Putamen (tissue), 1 donor: Measurements from ENCODE around the gene RRP15.

Experiments used
- DNase-seq: peaks from one replicate; pipeline ENCODE4 v3.0.0-alpha.2; 2016; ENCODE audit warnings: low spot score

The RRP15 gene

DNA sequence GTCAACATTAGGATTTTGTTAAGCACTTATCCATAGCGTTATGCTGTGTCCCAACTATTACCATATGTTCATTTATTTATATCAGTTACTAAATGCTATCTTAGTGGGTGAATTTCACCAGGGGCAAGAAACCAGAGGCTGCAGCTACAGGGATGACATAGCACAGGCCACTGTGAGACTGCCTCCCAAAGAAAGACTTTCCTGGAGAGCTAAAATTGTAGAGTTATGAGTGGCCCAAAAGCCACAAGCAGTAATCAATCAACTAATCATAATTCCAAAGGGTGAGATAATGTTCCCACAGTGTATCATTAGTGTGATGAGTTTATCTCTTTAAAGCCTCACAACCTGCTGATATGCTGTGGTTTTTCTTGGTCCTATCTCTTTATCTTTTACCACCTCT lies 56.2 kb downstream of the RRP15 start:
- DNase-seq = no peak

- DNase-seq = no peak
Measured at GRCh38 chr1:218342091-218342490, 57.0 kb downstream of the RRP15 start.

- DNase-seq = peak; percentile 53
Measured at GRCh38 chr1:218344814-218345672, 60.0 kb downstream of the RRP15 start, which contains the start of gene TGFB2. Gene TGFB2 (plus strand): TSS chr1:218345336. CDS start chr1:218346702, 1,366 bp downstream.

GRCh38 chr1:218345673-218346390 lies 60.7 kb downstream of the RRP15 start:
- DNase-seq = peak; percentile 55

GRCh38 chr1:218346391-218347204 lies 61.5 kb downstream of the RRP15 start:
- DNase-seq = no peak

- no peak for DNase-seq
Measured at GRCh38 chr1:218347336-218347722, 62.2 kb downstream of the RRP15 start.

DNA sequence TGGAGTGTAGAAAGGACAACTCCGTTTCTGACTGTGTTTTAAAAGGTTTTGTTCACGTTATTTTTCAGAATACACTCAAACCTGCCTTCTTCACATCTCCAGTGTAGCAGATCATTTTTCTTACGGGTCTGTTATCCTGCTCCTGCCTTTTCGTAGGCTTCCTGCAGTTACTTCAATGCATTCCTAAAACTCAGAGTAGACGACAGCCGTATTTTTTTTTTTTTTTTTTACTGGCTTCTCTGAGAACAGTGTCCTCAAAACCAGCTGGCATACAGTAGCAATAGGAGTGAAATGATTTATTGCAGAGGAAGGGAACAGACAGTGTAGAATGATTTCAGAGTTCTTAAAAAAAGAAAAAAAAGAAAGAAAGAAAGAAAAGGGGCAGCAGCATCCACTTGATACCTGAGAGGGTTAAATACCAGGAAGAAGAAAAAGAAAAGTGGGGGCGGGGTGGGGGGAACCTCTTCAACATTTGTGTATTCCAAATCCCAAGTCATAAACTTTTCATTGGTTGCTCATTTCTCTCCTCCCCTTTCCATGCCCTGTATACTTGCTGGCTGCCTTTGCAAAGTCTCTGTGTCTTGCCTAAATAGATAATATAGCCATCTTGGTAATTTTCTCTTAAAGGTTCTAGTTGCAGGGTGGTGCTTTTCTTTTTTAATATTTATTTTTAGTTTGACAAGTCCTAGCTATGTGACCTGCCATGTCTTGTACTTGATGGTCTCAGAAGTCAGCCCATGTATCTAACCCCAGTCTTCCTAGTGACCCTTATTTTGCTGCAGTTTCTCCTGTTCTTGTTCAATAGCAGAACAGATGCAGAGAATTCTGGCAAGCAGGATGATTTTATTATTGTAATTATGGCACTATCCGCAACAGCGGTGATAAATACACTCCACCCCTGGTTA lies 62.9 kb downstream of the RRP15 start:
- no peak for DNase-seq

- no peak for DNase-seq
Measured at GRCh38 chr1:218348628-218349071, 63.6 kb downstream of the RRP15 start.

GRCh38 chr1:218349348-218350034 lies 64.4 kb downstream of the RRP15 start:
- DNase-seq = no peak

DNA sequence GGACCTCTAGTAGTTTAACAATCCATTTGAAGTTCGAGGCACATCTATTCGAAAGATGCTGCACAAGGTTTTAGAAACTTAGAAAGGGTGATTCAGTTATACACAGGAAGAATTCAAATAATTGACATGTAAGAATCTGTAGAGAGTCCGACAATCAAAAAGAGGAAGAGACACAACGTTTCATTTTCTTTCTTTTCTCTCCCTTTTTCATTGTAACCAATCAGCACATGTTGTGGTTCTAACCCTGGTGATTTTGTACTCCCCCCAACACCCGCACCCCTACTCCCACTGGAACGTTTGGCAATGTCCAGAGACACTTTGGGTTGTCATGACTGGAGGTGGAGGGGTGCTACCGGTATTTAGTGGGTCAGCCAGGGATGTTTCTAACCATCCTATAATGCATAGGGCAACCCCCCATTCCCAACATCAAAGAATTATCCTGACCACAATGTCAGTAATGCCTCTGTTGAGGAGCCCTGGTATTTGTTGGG lies 65.0 kb downstream of the RRP15 start:
- no peak for DNase-seq

- DNase-seq = no peak
Measured at GRCh38 chr1:218350801-218351266, 65.7 kb downstream of the RRP15 start.

- no peak for DNase-seq
Measured at GRCh38 chr1:218351391-218352074, 66.4 kb downstream of the RRP15 start.

DNA sequence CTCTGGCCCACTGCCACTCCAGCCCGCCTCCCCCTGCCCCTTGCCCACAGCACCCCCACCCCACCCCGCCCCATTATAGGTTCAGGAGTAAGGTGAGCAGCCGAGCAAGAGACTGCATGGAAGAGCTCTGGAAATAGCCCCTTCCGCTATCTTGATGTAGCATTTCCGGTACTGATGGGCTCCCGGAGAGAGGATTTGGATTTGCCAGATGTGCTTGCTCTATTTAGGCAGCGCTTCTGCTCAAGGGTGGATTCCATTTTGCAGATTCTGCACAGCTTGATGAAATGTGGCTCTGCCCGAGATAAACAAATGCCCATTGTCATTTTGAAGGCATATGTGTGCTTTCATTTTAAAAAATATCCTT lies 67.0 kb downstream of the RRP15 start:
- no peak for DNase-seq

GRCh38 chr1:218353656-218354055 lies 68.6 kb downstream of the RRP15 start:
- no peak for DNase-seq

DNA sequence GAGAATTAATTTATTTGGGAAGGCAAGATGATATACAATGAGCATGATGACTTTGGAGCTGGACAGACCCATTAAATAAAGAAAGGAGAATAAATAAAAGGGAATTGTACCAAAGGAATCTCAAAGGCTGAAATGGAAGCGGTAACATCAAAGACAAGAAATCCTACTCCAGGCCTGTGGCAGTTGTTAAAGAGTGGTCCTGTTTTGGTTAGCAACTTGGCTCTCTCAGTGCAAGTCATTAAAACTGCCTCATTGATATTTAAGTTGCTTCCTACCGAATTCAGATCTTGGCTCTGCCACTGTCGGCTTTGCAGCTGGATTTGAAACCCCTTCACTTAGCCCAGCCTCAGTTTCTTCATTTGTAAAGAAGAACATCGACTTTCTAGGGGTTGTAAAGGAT lies 70.2 kb downstream of the RRP15 start:
- no peak for DNase-seq

- DNase-seq = no peak
Measured at GRCh38 chr1:218357211-218357892, 72.3 kb downstream of the RRP15 start.

DNA sequence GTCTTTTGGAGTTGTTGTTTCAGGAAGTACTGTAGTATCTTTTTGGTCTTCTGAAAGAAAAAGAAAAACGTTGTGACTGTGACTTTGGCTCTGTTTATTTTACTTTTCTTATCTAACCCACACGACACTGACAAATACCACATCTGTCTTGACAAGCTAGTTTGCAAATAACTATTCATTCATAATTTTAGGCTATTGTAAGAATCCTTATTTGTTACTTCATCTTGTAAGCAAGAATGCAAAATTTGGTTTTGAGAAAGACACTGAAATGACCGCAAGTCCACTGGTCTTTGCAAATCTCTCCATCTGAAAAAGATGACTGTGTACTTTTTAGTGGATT lies 72.8 kb downstream of the RRP15 start:
- DNase-seq = no peak

DNA sequence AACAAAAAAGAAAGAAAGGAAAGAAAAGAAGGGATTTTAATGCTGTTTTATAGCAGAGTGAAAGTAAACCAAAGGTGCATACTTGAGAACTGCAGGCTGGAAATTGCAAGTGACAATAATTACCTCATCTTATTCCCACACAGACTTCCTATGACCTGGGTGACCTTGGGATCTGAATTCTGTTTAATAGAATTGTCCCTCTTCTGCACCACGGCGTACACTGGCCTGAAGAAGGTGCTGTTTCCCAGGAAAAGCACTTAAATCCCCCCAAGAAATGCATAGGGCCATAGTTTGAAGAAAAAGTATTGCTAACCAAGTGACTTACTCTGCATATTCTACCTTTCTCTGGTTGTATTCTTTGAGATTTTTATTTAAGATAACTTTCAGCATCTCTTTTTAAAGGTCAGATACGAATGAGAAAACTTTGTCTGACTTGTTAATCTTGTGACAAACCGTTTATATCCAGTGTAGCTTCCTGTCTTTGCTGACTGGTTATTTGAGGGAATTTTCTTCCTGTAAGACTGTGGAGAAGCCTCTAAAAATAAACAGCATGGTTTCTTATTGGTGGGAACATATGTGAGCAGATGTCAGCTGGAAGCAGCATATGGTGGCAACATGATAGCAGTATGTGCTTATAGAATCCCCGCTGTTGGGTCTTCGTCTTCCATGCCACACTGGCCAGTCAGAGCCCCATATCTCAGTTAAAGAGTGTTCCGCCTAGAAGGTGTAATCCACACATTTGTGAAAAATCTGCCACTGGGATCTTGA lies 76.4 kb downstream of the RRP15 start:
- no peak for DNase-seq
